ENCODE results near the gene SEC14L2.
"Not testable (repeated sequence)": the region's sequence is repeated elsewhere in the genome, so short reads cannot be mapped to it uniquely, and the experiment has no call there.

The SEC14L2 gene

GRCh38 chr22:30430933-30431332, 34.1 kb downstream of the SEC14L2 start:
- no peak for DNase-seq

GRCh38 chr22:30432096-30432495, 35.3 kb downstream of the SEC14L2 start:
- no peak for DNase-seq

- no peak for DNase-seq
Measured at GRCh38 chr22:30432520-30432919, 35.7 kb downstream of the SEC14L2 start.

GRCh38 chr22:30433227-30433626, 36.4 kb downstream of the SEC14L2 start:
- DNase-seq, result no peak

GRCh38 chr22:30433773-30434172, 37.0 kb downstream of the SEC14L2 start:
- DNase-seq, result no peak

GRCh38 chr22:30434843-30435242, 38.0 kb downstream of the SEC14L2 start:
- no peak for DNase-seq

GRCh38 chr22:30435674-30436126, 38.9 kb downstream of the SEC14L2 start:
- peak; percentile 49 for DNase-seq

- no peak for DNase-seq
Measured at GRCh38 chr22:30436196-30436595, 39.4 kb downstream of the SEC14L2 start.

- no peak for DNase-seq
Measured at GRCh38 chr22:30438559-30438958, 41.7 kb downstream of the SEC14L2 start.

- no peak for DNase-seq
Measured at GRCh38 chr22:30439226-30439625, 42.4 kb downstream of the SEC14L2 start.

GRCh38 chr22:30439836-30440235, 43.0 kb downstream of the SEC14L2 start:
- no peak for DNase-seq

- DNase-seq, result no peak
Measured at GRCh38 chr22:30441088-30441487, 44.3 kb downstream of the SEC14L2 start.

- peak; percentile 6 for DNase-seq
Measured at GRCh38 chr22:30444632-30445437, 48.0 kb downstream of the SEC14L2 start.

GRCh38 chr22:30445438-30446145, 48.8 kb downstream of the SEC14L2 start:
- DNase-seq, result no peak

GRCh38 chr22:30447656-30448055, 50.8 kb downstream of the SEC14L2 start:
- DNase-seq, result no peak

- DNase-seq, result not testable (repeated sequence)
Measured at GRCh38 chr22:30451488-30451887, 54.7 kb downstream of the SEC14L2 start.

- no peak for DNase-seq
Measured at GRCh38 chr22:30452861-30453260, 56.0 kb downstream of the SEC14L2 start.

GRCh38 chr22:30453731-30454510, 57.1 kb downstream of the SEC14L2 start:
- DNase-seq, result peak; percentile 13

- no peak for DNase-seq
Measured at GRCh38 chr22:30455075-30455840, 58.4 kb downstream of the SEC14L2 start.

- no peak for DNase-seq
Measured at GRCh38 chr22:30457981-30458380, 61.2 kb downstream of the SEC14L2 start.

- no peak for DNase-seq
Measured at GRCh38 chr22:30459181-30460052, 62.6 kb downstream of the SEC14L2 start.

- no peak for DNase-seq
Measured at GRCh38 chr22:30460147-30460546, 63.3 kb downstream of the SEC14L2 start.
